WERI-Rb-1 (cell line): ENCODE results near the gene ITPR1.

Source experiments
- DNase-seq: peaks from one replicate; pipeline ENCODE4 v3.0.0-alpha.2; 2020
- H3K27ac ChIP-seq: fragments of 250-450 bp; sonication (Bioruptor Pico); 2 replicates; pipeline ENCODE4 v1.5.1; 2020; ENCODE audit warnings: mild to moderate bottlenecking, moderate library complexity
- H3K27me3 ChIP-seq: fragments of 250-450 bp; sonication (Bioruptor Pico); 2 replicates; pipeline ENCODE4 v1.5.1; 2021; ENCODE audit warnings: mild to moderate bottlenecking, low read depth, moderate library complexity; ENCODE audit not compliant: insufficient read depth, severe bottlenecking
- H3K36me3 ChIP-seq: fragments of 250-450 bp; sonication (Bioruptor Pico); 2 replicates; pipeline ENCODE4 v1.5.1; 2020; ENCODE audit warnings: mild to moderate bottlenecking, moderate library complexity
- H3K4me3 ChIP-seq: 2 replicates; pipeline ENCODE4 v1.5.1; 2011; ENCODE audit warnings: low read depth, mild to moderate bottlenecking, control low read depth, low read length
- H3K9me3 ChIP-seq: fragments of 250-450 bp; sonication (Bioruptor Pico); 2 replicates; pipeline ENCODE4 v1.5.1; 2021; ENCODE audit warnings: mild to moderate bottlenecking, moderate library complexity; ENCODE audit not compliant: severe bottlenecking
- TF ChIP-seq, protein P1 (sequence below): IDR thresholded peaks from 2 replicates; pipeline ENCODE4 v1.5.1; 2011; ENCODE audit warnings: low read depth, mild to moderate bottlenecking, control low read depth, inconsistent platforms, low read length

Gene ITPR1

DNA sequence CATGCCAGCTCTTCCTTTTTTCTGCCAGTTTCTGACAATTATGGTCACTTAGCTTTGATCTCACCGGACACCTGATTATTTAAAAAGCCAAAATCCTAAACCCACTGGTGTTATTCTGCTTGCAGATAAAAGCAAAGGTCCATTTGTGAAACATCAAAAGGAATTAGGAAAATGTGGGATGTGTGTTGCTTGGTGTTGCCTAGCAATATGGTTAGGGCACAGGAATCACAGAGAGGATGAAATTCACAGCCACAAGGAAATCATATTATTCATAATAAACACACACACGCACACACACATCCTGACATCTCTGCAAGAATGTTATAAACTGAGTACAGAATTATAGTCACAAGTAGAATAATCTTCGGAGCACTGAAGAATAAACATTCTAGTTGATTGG is 396.7 kb downstream of the ITPR1 start:
- Histone ChIP-seq H3K9me3 (no peaks in the 10 kb centered on the region), H3K4me3 (no peak overlapping the region), H3K27ac (no peak overlapping the region), H3K36me3 (no peaks in the 10 kb centered on the region), H3K27me3 (no peaks in the 10 kb centered on the region)
- TF ChIP-seq, protein P1, sequence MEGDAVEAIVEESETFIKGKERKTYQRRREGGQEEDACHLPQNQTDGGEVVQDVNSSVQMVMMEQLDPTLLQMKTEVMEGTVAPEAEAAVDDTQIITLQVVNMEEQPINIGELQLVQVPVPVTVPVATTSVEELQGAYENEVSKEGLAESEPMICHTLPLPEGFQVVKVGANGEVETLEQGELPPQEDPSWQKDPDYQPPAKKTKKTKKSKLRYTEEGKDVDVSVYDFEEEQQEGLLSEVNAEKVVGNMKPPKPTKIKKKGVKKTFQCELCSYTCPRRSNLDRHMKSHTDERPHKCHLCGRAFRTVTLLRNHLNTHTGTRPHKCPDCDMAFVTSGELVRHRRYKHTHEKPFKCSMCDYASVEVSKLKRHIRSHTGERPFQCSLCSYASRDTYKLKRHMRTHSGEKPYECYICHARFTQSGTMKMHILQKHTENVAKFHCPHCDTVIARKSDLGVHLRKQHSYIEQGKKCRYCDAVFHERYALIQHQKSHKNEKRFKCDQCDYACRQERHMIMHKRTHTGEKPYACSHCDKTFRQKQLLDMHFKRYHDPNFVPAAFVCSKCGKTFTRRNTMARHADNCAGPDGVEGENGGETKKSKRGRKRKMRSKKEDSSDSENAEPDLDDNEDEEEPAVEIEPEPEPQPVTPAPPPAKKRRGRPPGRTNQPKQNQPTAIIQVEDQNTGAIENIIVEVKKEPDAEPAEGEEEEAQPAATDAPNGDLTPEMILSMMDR = no peak
- DNase-seq = no peak

DNA sequence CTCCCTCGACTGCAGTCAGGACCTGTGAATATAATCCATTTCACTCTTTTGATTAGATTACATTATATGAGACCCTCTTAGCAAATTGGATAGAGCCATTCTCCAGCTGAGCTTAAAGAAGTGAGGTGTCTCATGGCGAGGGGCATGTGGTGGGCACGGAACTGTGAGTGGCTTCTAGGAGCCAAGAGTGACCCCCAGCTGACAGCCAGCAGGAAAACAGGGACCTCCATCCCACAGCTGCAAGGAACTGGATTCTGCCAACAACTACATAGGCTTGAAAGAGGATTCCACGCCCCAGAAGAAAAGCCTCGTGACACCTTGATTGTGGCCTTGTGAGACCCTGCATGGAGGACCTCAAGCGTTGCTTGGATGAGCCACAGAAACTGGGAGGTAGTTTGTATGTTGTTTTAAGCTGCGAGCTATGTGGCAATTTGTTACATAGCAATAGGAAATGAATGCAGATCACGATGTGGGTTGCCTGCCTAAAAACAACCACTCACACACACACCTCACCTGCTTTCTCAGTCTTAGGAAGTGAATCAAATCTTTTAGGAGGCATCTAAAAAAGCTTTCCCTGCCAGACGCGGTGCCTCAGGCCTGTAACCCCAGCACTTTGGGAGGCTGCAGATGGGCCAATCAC is 401.9 kb downstream of the ITPR1 start:
- no peaks in the 10 kb centered on the region for H3K9me3 ChIP-seq
- TF ChIP-seq, protein P1 = no peak
- no peaks in the 10 kb centered on the region for H3K27me3 ChIP-seq
- H3K27ac ChIP-seq = no peak overlapping the region
- H3K4me3 ChIP-seq = no peak overlapping the region
- no peak for DNase-seq
- H3K36me3 ChIP-seq = no peaks in the 10 kb centered on the region

DNA sequence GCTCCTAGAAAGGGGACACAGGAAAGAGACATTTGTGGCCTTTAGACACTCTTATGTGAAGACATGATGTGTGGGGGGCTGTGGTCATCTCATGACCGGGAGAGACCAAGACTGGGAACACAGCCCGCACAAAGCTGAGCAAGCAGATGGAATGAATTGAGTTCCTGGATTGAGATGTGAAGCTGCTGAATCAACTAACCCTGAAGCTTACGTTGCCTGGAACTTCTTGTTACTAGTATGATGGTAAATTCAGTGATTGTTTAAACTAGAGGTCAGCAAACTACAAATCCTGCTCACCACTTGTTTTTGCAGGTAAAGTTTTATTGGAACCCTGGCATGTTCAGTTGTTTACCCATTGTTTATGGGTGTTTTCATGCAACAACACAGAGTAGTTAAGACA is 402.7 kb downstream of the ITPR1 start:
- Histone ChIP-seq H3K9me3 (no peaks in the 10 kb centered on the region), H3K36me3 (no peaks in the 10 kb centered on the region), H3K27ac (no peak overlapping the region), H3K4me3 (no peak overlapping the region), H3K27me3 (no peaks in the 10 kb centered on the region)
- DNase-seq = no peak
- TF ChIP-seq, protein P1 = no peak
